Measurements from ENCODE around the gene RBPJ. TPM values are rescaled to one million over a fixed set of nuclear protein-coding genes. Genes with fewer than 3 reads are reported as not detected.

The RBPJ gene
- total and polyA plus RNA-seq, 2 experiments from 2014 or later = 73.7 to 74.5 TPM

DNA sequence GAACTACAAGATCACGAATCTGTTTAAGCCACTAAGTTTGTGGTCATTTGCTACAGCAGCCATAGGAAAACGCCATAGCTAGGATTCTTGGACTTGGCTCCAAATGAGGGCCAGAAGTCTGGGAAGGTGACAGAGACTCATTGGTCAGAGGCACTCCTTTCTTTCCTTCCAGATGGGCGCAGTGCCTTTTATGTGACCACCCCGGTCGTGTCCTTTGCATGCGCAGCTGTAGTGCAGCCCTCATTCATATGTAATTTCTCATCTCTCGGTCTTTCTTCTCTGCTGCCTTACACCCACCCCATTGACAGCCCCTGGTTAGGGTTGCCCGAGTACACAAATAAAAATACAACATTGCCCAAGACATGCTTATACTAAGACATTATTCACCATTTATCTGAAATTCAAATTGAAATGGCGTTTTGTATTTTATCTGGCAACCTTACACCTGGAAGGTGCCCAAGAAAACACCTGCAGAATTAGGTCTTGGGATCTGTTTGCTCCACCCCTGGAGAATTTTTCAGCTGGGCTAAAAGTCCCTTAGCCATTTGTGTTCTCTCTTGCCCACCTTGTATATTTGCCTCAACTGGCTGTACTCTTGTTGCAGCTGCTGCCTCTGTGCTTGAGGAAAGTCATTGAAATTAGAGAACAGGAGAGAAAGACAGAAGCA, 147.6 kb downstream of the RBPJ start:
- 90% methylated on average over 9 of the region's 9 CpGs for WGBS (ENCODE audit: low lambda C conversion rate, missing lambda C conversion rate)

DNA sequence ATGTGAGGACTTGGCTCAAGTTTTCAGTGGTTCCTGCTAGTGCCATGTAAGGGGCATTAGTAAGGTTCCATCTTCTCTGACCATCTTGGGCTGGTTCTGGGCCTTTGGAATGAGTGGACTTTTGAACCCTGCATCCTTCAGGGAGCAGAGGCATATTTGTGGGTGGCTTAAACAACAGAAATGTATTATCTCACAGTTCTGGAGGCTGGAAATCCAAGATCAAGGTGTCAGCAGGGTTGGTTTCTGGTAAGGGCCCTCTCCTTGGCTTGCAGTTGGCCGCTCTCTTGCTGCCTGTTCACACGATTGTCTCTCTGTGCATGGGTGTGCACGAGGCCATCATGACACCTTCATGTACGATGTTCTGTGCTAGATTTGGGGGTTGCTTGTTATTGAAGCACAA, 148.2 kb downstream of the RBPJ start:
- 74% methylated on average over 4 of the region's 4 CpGs for WGBS (ENCODE audit: low lambda C conversion rate, missing lambda C conversion rate)
- no peaks in the 10 kb centered on the region for H3K4me1 ChIP-seq (ENCODE audit: insufficient read depth)
- no peaks in the 10 kb centered on the region for H3K27me3 ChIP-seq
- no peaks in the 10 kb centered on the region for H3K79me2 ChIP-seq
- H4K20me1 ChIP-seq (ENCODE audit: insufficient read depth, poor library complexity, severe bottlenecking) = no peaks in the 10 kb centered on the region
- no peak overlapping the region for H3K4me3 ChIP-seq
- no peaks in the 10 kb centered on the region for H3K36me3 ChIP-seq (replicated peaks; ENCODE audit: insufficient read depth, low read depth)
- no peak for TF ChIP-seq EZH2 (IDR thresholded peaks at IDR 0.05; ENCODE audit: borderline replicate concordance)
- H3K9me3 ChIP-seq (ENCODE audit: low read depth) = no peaks in the 10 kb centered on the region
- no peak for DNase-seq (ENCODE audit: low spot score)
- H3K27ac ChIP-seq = no peak overlapping the region
- H3K9me2 ChIP-seq (replicated peaks; ENCODE audit: insufficient read depth) = no peaks in the 10 kb centered on the region
- no peak overlapping the region for H2AFZ ChIP-seq
- no peak overlapping the region for H3K4me2 ChIP-seq

More for the DNA sequence above, 147.6 kb downstream of the RBPJ start:
- Histone ChIP-seq H3K9me2 (replicated peaks; ENCODE audit: insufficient read depth) (no peaks in the 10 kb centered on the region), H3K27ac (no peak overlapping the region), H4K20me1 (ENCODE audit: insufficient read depth, poor library complexity, severe bottlenecking) (no peaks in the 10 kb centered on the region), H2AFZ (no peak overlapping the region), H3K27me3 (no peaks in the 10 kb centered on the region), H3K4me3 (no peak overlapping the region), H3K36me3 (replicated peaks; ENCODE audit: insufficient read depth, low read depth) (no peaks in the 10 kb centered on the region), H3K9me3 (ENCODE audit: low read depth) (no peaks in the 10 kb centered on the region), H3K4me1 (ENCODE audit: insufficient read depth) (no peaks in the 10 kb centered on the region), H3K79me2 (no peaks in the 10 kb centered on the region), H3K4me2 (no peak overlapping the region)
- no peak for DNase-seq (ENCODE audit: low spot score)
- TF ChIP-seq EZH2 (IDR thresholded peaks at IDR 0.05; ENCODE audit: borderline replicate concordance) = no peak

DNA sequence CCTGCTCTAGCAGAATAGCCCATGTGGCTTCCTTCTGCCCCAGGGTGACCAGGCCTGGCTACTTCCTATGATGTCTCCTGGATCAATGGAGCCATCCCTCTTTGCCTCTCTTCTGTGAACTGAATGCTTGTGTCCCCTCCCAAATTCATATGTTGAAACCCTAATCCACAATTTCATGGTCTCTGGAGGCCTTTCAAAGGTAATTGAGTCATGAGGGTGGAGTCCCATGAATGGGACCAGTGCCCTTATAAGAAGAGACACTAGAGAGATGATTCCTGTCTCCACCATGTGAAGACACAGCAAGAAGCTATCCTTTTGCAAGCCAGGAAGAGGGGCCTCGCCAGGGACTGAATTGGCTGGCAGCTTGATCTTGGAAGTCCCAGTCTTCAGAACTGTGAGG, 151.1 kb downstream of the RBPJ start:
- no peak for TF ChIP-seq EZH2 (IDR thresholded peaks at IDR 0.05; ENCODE audit: borderline replicate concordance)
- TF ChIP-seq, protein P1, sequence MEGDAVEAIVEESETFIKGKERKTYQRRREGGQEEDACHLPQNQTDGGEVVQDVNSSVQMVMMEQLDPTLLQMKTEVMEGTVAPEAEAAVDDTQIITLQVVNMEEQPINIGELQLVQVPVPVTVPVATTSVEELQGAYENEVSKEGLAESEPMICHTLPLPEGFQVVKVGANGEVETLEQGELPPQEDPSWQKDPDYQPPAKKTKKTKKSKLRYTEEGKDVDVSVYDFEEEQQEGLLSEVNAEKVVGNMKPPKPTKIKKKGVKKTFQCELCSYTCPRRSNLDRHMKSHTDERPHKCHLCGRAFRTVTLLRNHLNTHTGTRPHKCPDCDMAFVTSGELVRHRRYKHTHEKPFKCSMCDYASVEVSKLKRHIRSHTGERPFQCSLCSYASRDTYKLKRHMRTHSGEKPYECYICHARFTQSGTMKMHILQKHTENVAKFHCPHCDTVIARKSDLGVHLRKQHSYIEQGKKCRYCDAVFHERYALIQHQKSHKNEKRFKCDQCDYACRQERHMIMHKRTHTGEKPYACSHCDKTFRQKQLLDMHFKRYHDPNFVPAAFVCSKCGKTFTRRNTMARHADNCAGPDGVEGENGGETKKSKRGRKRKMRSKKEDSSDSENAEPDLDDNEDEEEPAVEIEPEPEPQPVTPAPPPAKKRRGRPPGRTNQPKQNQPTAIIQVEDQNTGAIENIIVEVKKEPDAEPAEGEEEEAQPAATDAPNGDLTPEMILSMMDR (IDR thresholded peaks at IDR 0.05; ENCODE audit: poor library complexity) = no peak
- TF ChIP-seq EZH2phosphoT487 (IDR thresholded peaks at IDR 0.05; ENCODE audit: low read depth, severe bottlenecking, unreplicated experiment) = no peak
- Histone ChIP-seq H3K79me2 (no peaks in the 10 kb centered on the region), H3K4me3 (no peak overlapping the region), H3K4me2 (no peak overlapping the region), H4K20me1 (ENCODE audit: insufficient read depth, poor library complexity, severe bottlenecking) (no peaks in the 10 kb centered on the region), H3K27me3 (no peaks in the 10 kb centered on the region), H3K9me3 (ENCODE audit: low read depth) (no peaks in the 10 kb centered on the region), H3K36me3 (replicated peaks; ENCODE audit: insufficient read depth, low read depth) (no peaks in the 10 kb centered on the region), H3K27ac (no peak overlapping the region), H2AFZ (no peak overlapping the region), H3K4me1 (ENCODE audit: insufficient read depth) (no peaks in the 10 kb centered on the region), H3K9me2 (replicated peaks; ENCODE audit: insufficient read depth) (no peaks in the 10 kb centered on the region)
- WGBS (ENCODE audit: low lambda C conversion rate, missing lambda C conversion rate) = 96% methylated on average over 1 of the region's 1 CpG
- DNase-seq (ENCODE audit: low spot score) = no peak

DNA sequence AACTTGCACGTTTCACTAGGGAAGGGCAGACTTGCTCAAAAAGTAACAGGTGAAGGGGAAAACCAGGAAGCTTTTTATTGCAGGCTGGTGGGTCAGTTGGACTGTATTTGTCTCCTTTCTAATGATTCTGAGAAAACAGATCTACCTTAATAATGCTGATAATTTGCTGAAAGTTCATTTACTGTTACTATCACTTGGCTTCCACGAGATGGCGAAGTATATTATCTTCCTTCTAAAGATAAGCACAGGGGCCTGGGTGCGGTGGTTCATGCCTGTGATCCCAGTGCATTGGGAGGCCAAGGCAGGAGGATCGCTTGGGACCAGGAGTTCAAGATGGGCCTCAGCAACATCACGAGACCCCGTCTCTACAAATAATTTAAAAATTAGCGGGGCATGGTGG, 153.1 kb downstream of the RBPJ start:
- no peak overlapping the region for H2AFZ ChIP-seq
- H3K27me3 ChIP-seq = no peaks in the 10 kb centered on the region
- H3K4me2 ChIP-seq = no peak overlapping the region
- H3K27ac ChIP-seq = no peak overlapping the region
- no peaks in the 10 kb centered on the region for H3K9me3 ChIP-seq (ENCODE audit: low read depth)
- H3K36me3 ChIP-seq (replicated peaks; ENCODE audit: insufficient read depth, low read depth) = no peaks in the 10 kb centered on the region
- TF ChIP-seq, protein P1 (IDR thresholded peaks at IDR 0.05; ENCODE audit: poor library complexity) = no peak
- TF ChIP-seq EZH2 (IDR thresholded peaks at IDR 0.05; ENCODE audit: borderline replicate concordance) (no peak), EZH2phosphoT487 (IDR thresholded peaks at IDR 0.05; ENCODE audit: low read depth, severe bottlenecking, unreplicated experiment) (no peak)
- DNase-seq (ENCODE audit: low spot score) = no peak
- no peaks in the 10 kb centered on the region for H4K20me1 ChIP-seq (ENCODE audit: insufficient read depth, poor library complexity, severe bottlenecking)
- H3K9me2 ChIP-seq (replicated peaks; ENCODE audit: insufficient read depth) = no peaks in the 10 kb centered on the region
- H3K4me3 ChIP-seq = no peak overlapping the region
- H3K79me2 ChIP-seq = no peaks in the 10 kb centered on the region
- no peaks in the 10 kb centered on the region for H3K4me1 ChIP-seq (ENCODE audit: insufficient read depth)
- WGBS (ENCODE audit: low lambda C conversion rate, missing lambda C conversion rate) = 89% methylated on average over 7 of the region's 8 CpGs
